SHP77 treated with DMSO at 0.1 percent for 48 hours (cell line): ENCODE measurements around the gene MBTPS1.
A peak's percentile ranks its signal among the peaks of the same experiment; 100 is the strongest.

ENCODE experiments used
- DNase-seq: peaks from one replicate; lab custom pipeline; 2025; lab: John Stamatoyannopoulos, UW

MBTPS1 gene

GRCh38 chr16:84036131-84036530, 80.6 kb downstream of the MBTPS1 start:
- DNase-seq = no peak

- DNase-seq = no peak
Measured at GRCh38 chr16:84034516-84034915, 82.2 kb downstream of the MBTPS1 start.

- DNase-seq = no peak
Measured at GRCh38 chr16:84033251-84034195, 83.2 kb downstream of the MBTPS1 start.

- DNase-seq = no peak
Measured at GRCh38 chr16:84032458-84033178, 84.1 kb downstream of the MBTPS1 start.

- no peak for DNase-seq
Measured at GRCh38 chr16:84031556-84031955, 85.2 kb downstream of the MBTPS1 start.

- DNase-seq = no peak
Measured at GRCh38 chr16:84029297-84030047, 87.3 kb downstream of the MBTPS1 start.

GRCh38 chr16:84027625-84028024, 89.1 kb downstream of the MBTPS1 start:
- DNase-seq = no peak

- DNase-seq = no peak
Measured at GRCh38 chr16:84026606-84027005, 90.1 kb downstream of the MBTPS1 start.

- DNase-seq = no peak
Measured at GRCh38 chr16:84024854-84025253, 91.9 kb downstream of the MBTPS1 start.

GRCh38 chr16:84022644-84023043, 94.1 kb downstream of the MBTPS1 start:
- DNase-seq = no peak

GRCh38 chr16:84021488-84021887, 95.3 kb downstream of the MBTPS1 start:
- no peak for DNase-seq

GRCh38 chr16:84020353-84020752, 96.4 kb downstream of the MBTPS1 start:
- no peak for DNase-seq

- no peak for DNase-seq
Measured at GRCh38 chr16:84018710-84019109, 98.0 kb downstream of the MBTPS1 start.

GRCh38 chr16:84016477-84016876, 100.3 kb downstream of the MBTPS1 start:
- no peak for DNase-seq

GRCh38 chr16:84015399-84015798, 101.3 kb downstream of the MBTPS1 start:
- DNase-seq = no peak

GRCh38 chr16:84014570-84015327, 102.0 kb downstream of the MBTPS1 start:
- no peak for DNase-seq

- peak; percentile 93 for DNase-seq
Measured at GRCh38 chr16:84013787-84014569, 102.8 kb downstream of the MBTPS1 start.

GRCh38 chr16:84009282-84009681, 107.5 kb downstream of the MBTPS1 start:
- DNase-seq = no peak

- DNase-seq = no peak
Measured at GRCh38 chr16:84007965-84008364, 108.8 kb downstream of the MBTPS1 start.

- DNase-seq = no peak
Measured at GRCh38 chr16:84007520-84007919, 109.2 kb downstream of the MBTPS1 start.

GRCh38 chr16:84005391-84005790, 111.4 kb downstream of the MBTPS1 start:
- DNase-seq = no peak
